ENCODE results near the gene DAD1.
"Not testable (repeated sequence)": the region's sequence is repeated elsewhere in the genome, so short reads cannot be mapped to it uniquely, and the experiment has no call there.

DAD1 gene

GRCh38 chr14:22589096-22589839 is at the start of gene DAD1:
Gene DAD1, minus strand, starts transcription at chr14:22589224. Its CDS starts 67 bp downstream, at chr14:22589157.
- peak; percentile 99 for DNase-seq (ENCODE audit: low spot score)

GRCh38 chr14:22635980-22636379 is 47.0 kb upstream of the DAD1 start:
- not testable (repeated sequence) for DNase-seq (ENCODE audit: low spot score)

- DNase-seq (ENCODE audit: low spot score), result no peak
These were observed 45.3 kb upstream of the DAD1 start for GRCh38 chr14:22634233-22634900.

GRCh38 chr14:22630486-22630885 is 41.5 kb upstream of the DAD1 start:
- DNase-seq (ENCODE audit: low spot score), result no peak

GRCh38 chr14:22630066-22630465 is 41.0 kb upstream of the DAD1 start:
- DNase-seq (ENCODE audit: low spot score), result no peak

- no peak for DNase-seq (ENCODE audit: low spot score)
These were observed 40.3 kb upstream of the DAD1 start for GRCh38 chr14:22629361-22629760.

- DNase-seq (ENCODE audit: low spot score), result no peak
These were observed 38.7 kb upstream of the DAD1 start for GRCh38 chr14:22627506-22628263.

GRCh38 chr14:22626590-22626989 is 37.6 kb upstream of the DAD1 start:
- no peak for DNase-seq (ENCODE audit: low spot score)

- no peak for DNase-seq (ENCODE audit: low spot score)
These were observed 34.0 kb upstream of the DAD1 start for GRCh38 chr14:22623047-22623446.

- DNase-seq (ENCODE audit: low spot score), result no peak
These were observed 33.2 kb upstream of the DAD1 start for GRCh38 chr14:22622255-22622654.

GRCh38 chr14:22615765-22616164 is 26.7 kb upstream of the DAD1 start:
- not testable (repeated sequence) for DNase-seq (ENCODE audit: low spot score)

- no peak for DNase-seq (ENCODE audit: low spot score)
These were observed 25.3 kb upstream of the DAD1 start for GRCh38 chr14:22614240-22614799.

GRCh38 chr14:22613736-22614239 is 24.8 kb upstream of the DAD1 start:
- DNase-seq (ENCODE audit: low spot score), result no peak

GRCh38 chr14:22613106-22613695 is 24.2 kb upstream of the DAD1 start:
- no peak for DNase-seq (ENCODE audit: low spot score)

GRCh38 chr14:22610931-22611330 is 21.9 kb upstream of the DAD1 start:
- DNase-seq (ENCODE audit: low spot score), result no peak

GRCh38 chr14:22607291-22607690 is 18.3 kb upstream of the DAD1 start:
- no peak for DNase-seq (ENCODE audit: low spot score)

GRCh38 chr14:22606380-22606779 is 17.4 kb upstream of the DAD1 start:
- DNase-seq (ENCODE audit: low spot score), result no peak

GRCh38 chr14:22602862-22603261 is 13.8 kb upstream of the DAD1 start:
- DNase-seq (ENCODE audit: low spot score), result no peak

- DNase-seq (ENCODE audit: low spot score), result no peak
These were observed 13.0 kb upstream of the DAD1 start for GRCh38 chr14:22601996-22602395.

GRCh38 chr14:22601456-22601855 is 12.4 kb upstream of the DAD1 start:
- no peak for DNase-seq (ENCODE audit: low spot score)

GRCh38 chr14:22600027-22600426 is 11.0 kb upstream of the DAD1 start:
- DNase-seq (ENCODE audit: low spot score), result no peak

GRCh38 chr14:22599349-22599748 is 10.3 kb upstream of the DAD1 start:
- no peak for DNase-seq (ENCODE audit: low spot score)

Data from CD4-positive, alpha-beta T cell treated with Interleukin-15 for 4 hours (primary cell).